K562 (cell line): ENCODE data around the gene PRCP. TPM values are rescaled to one million over a fixed set of nuclear protein-coding genes. Genes with fewer than 3 reads are reported as not detected.
A peak's percentile ranks its signal among the peaks of the same experiment; 100 is the strongest.

Experiments used
- ATAC-seq: fragments of 200-7000 bp; cut with Tn5 transposase; 3 replicates; pipeline ENCODE4 v1.9.1; 2020; ENCODE audit warnings: moderate library complexity
- BruUV-seq: library from RNA; stranded (reverse); fragments of 400-500 nt; replicated peaks from 2 replicates; lab custom pipeline; 2021; lab: Mats Ljungman, UMichigan
- CTCF ChIA-PET: fragments of 300-600 bp; formaldehyde crosslinking; extraction: SDS; loops from one replicate; lab custom pipeline; 2021; ENCODE audit warnings: low intra/inter-chr PET ratio; lab: Yijun Ruan, JAX
- POLR2A ChIA-PET: fragments of 300-600, 350-650 bp; sonication (Branson Sonifier 250); formaldehyde crosslinking; extraction: SDS; loops from one replicate; lab custom pipeline; 2021; ENCODE audit warnings: antibody characterized with exemption, inconsistent platforms; lab: Yijun Ruan, JAX
- DNase-seq, 4 experiments: peaks; one replicate each; pipeline versions ENCODE4 v3.0.0 to v3.0.0-alpha.2; 2011 to 2018; ENCODE audit warnings: low spot score in 3 of 4, mixed read lengths in 3 of 4; ENCODE audit errors: extremely low read depth in 1 of 4
- FAIRE-seq: peaks from 2 replicates; lab custom pipeline; 2011; peaks lifted over from hg19 to GRCh38; lab: Jason Lieb, UNC
- H2AFZ ChIP-seq: 2 replicates; pipeline ENCODE4 v1.6.0; 2011; ENCODE audit warnings: low read depth, low read length, control low read depth, inconsistent platforms
- H3K27ac ChIP-seq: fragments of 200-600 bp; 3 replicates; pipeline ENCODE4 v1.8.0; 2011; ENCODE audit warnings: low read depth, mild to moderate bottlenecking, control low read depth, inconsistent platforms, low read length, moderate library complexity, mixed read lengths; ENCODE audit errors: extremely low read depth
- H3K27me3 ChIP-seq, 2 experiments: fragments of 300-600 bp in 1 of 2; 2 replicates in 1 of 2; 3 replicates in 1 of 2; pipeline versions ENCODE4 v1.6.0 to v1.8.0; 2011; ENCODE audit warnings: inconsistent platforms in 2 of 2, low read length in 2 of 2, mild to moderate bottlenecking in 1 of 2, mixed read lengths in 1 of 2, moderate library complexity in 1 of 2; ENCODE audit not compliant: control insufficient read depth in 2 of 2, insufficient read depth in 2 of 2
- H3K36me3 ChIP-seq: fragments of 300-600 bp; 3 replicates; pipeline ENCODE4 v1.8.0; 2011; ENCODE audit warnings: mild to moderate bottlenecking, low read length, inconsistent platforms; ENCODE audit not compliant: control insufficient read depth, insufficient read depth
- H3K4me1 ChIP-seq, 2 experiments: fragments of 200-600 bp in 1 of 2; replicated peaks in 1 of 2; 2 replicates in 1 of 2; 3 replicates in 1 of 2; pipeline versions ENCODE4 v1.5.1 to v1.8.0; 2011; ENCODE audit warnings: inconsistent platforms in 2 of 2, low read length in 2 of 2, mild to moderate bottlenecking in 1 of 2, mixed read lengths in 1 of 2, moderate library complexity in 1 of 2; ENCODE audit not compliant: control insufficient read depth in 2 of 2, insufficient read depth in 2 of 2
- H3K4me2 ChIP-seq: 2 replicates; pipeline ENCODE4 v1.6.1; 2011; ENCODE audit warnings: low read length, control low read depth, inconsistent platforms, mixed read lengths; ENCODE audit not compliant: insufficient read depth
- H3K4me3 ChIP-seq: fragments of 200-600 bp; sonication (generic), shearing (Covaris generic); 2 replicates; pipeline ENCODE4 v1.5.1; 2016; ENCODE audit warnings: control low read depth, inconsistent platforms
- H3K79me2 ChIP-seq: fragments of 200-600 bp; 3 replicates; pipeline ENCODE4 v1.8.0; 2011; ENCODE audit warnings: low read length, inconsistent platforms; ENCODE audit not compliant: control insufficient read depth, insufficient read depth
- H3K9ac ChIP-seq, 2 experiments: 2 replicates each; pipeline versions ENCODE4 v1.6.0 to v1.6.1; 2011; ENCODE audit warnings: low read depth in 2 of 2, low read length in 2 of 2, control low read depth in 1 of 2, inconsistent platforms in 1 of 2, mild to moderate bottlenecking in 1 of 2, mixed read lengths in 1 of 2; ENCODE audit not compliant: insufficient read depth in 1 of 2
- H3K9me1 ChIP-seq: one replicate; pipeline ENCODE4 v1.6.0; 2011; ENCODE audit warnings: inconsistent platforms, mild to moderate bottlenecking, low read length, moderate library complexity; ENCODE audit not compliant: control insufficient read depth, insufficient read depth
- H3K9me3 ChIP-seq: replicated peaks from 2 replicates; pipeline ENCODE4 v1.5.1; 2011; ENCODE audit warnings: low read depth, low read length, inconsistent platforms; ENCODE audit not compliant: control insufficient read depth, insufficient read depth
- H4K20me1 ChIP-seq: replicated peaks from 2 replicates; pipeline ENCODE4 v1.6.1; 2011; ENCODE audit warnings: low read length, inconsistent platforms, mixed read lengths; ENCODE audit not compliant: control insufficient read depth, insufficient read depth
- DLX4 ChIP-seq: fragments of 250-450 bp; sonication (Bioruptor Pico); IDR thresholded peaks from 2 replicates; pipeline ENCODE4 v1.6.1; 2021; ENCODE audit warnings: mild to moderate bottlenecking
- ERF ChIP-seq: fragments of 450-650 bp; formaldehyde crosslinking; IDR thresholded peaks from 2 replicates; pipeline ENCODE4 v1.4.0; 2020; ENCODE audit warnings: mild to moderate bottlenecking, mixed read lengths
- EWSR1 ChIP-seq: fragments of 450-650 bp; IDR thresholded peaks from 2 replicates; pipeline ENCODE4 v1.6.1; 2018; ENCODE audit warnings: borderline replicate concordance, mild to moderate bottlenecking, low read depth, moderate library complexity; ENCODE audit not compliant: partially characterized antibody
- FIP1L1 ChIP-seq: fragments of 200-400 bp; formaldehyde crosslinking; IDR thresholded peaks from 2 replicates; pipeline ENCODE4 v1.6.1; 2018; ENCODE audit warnings: mild to moderate bottlenecking, low read depth, low read length; ENCODE audit not compliant: poor library complexity, severe bottlenecking
- FOSL1 ChIP-seq: fragments of 200-800 bp; sonication (Bioruptor generic); conservative IDR thresholded peaks from 2 replicates; pipeline ENCODE4 v1.6.1; 2016; ENCODE audit warnings: missing genetic modification characterization, missing compliant biosample characterization
- GABPB1 ChIP-seq: sonication (generic); formaldehyde crosslinking; IDR thresholded peaks from 2 replicates; pipeline ENCODE4 v1.8.0; 2022; ENCODE audit warnings: mild to moderate bottlenecking, missing genetic modification reagents
- GATAD2A ChIP-seq: fragments of 450-650 bp; IDR thresholded peaks from 2 replicates; pipeline ENCODE4 v1.6.1; 2017
- GTF2A2 ChIP-seq: IDR thresholded peaks from 2 replicates; pipeline ENCODE4 v1.6.1; 2016; ENCODE audit warnings: mild to moderate bottlenecking, missing genetic modification characterization, missing compliant biosample characterization
- HNRNPK ChIP-seq: fragments of 200-400 bp; formaldehyde crosslinking; IDR thresholded peaks from one replicate; pipeline ENCODE4 v1.6.1; 2018; ENCODE audit warnings: mild to moderate bottlenecking, low read depth, low read length; ENCODE audit not compliant: poor library complexity, severe bottlenecking
- IRF1 ChIP-seq: sonication (generic); formaldehyde crosslinking; IDR thresholded peaks from 2 replicates; pipeline ENCODE4 v1.8.0; 2022; ENCODE audit warnings: missing genetic modification reagents, mild to moderate bottlenecking, borderline replicate concordance
- NFIC ChIP-seq: fragments of 450-650 bp; IDR thresholded peaks from 2 replicates; pipeline ENCODE4 v1.6.1; 2017; ENCODE audit warnings: mild to moderate bottlenecking, inconsistent platforms
- ZNF277 ChIP-seq: fragments of 250-450 bp; sonication (Bioruptor Pico); IDR thresholded peaks from 2 replicates; pipeline ENCODE4 v1.8.0; 2022; ENCODE audit warnings: inconsistent platforms, mild to moderate bottlenecking, moderate library complexity, borderline replicate concordance
- ZNF764 ChIP-seq: fragments of 250-450 bp; sonication (Bioruptor Pico); IDR thresholded peaks from 2 replicates; pipeline ENCODE4 v1.4.0; 2020; ENCODE audit warnings: low read depth, mild to moderate bottlenecking, moderate library complexity
- WGBS: fragments of 100-300 bp; shearing (Covaris generic); methylation state at CpG from one replicate; pipeline ENCODE4 v1.1.6; 2016; ENCODE audit warnings: low coverage, mixed read lengths; ENCODE audit not compliant: insufficient coverage; ENCODE audit errors: missing lambda C conversion rate; 5-methylcytosine and 5-hydroxymethylcytosine counted together
- in situ Hi-C: fragments of 300-500 bp; cut with MboI; formaldehyde crosslinking; loops from 4 replicates; pipeline ENCODE4 v1.15.0; 2018; ENCODE audit warnings: inconsistent platforms, mixed read lengths
- intact Hi-C: fragments of 100-400 bp; cut with micrococcal nuclease; formaldehyde crosslinking; loops from 2 replicates; pipeline ENCODE4 v1.14.2; 2022
- polyA plus RNA-seq, 8 experiments: library from polyadenylated mRNA; depleted of rRNA in 4 of 8; stranded (reverse) in 5 of 8; unstranded in 3 of 8; fragments of >200 nt; fragmentation: Nextera tagmentation in 2 of 8; fragmentation: Illumina TruSeq in 1 of 8; extraction: Ambion mirVana in 2 of 8; extraction: Trizol in 1 of 8; gene quantifications; 2 replicates each; pipeline versions ENCODE4 v1.2.1 to v1.2.3, GENCODE V29; 2011 to 2014; ENCODE audit warnings: inconsistent platforms in 1 of 8, missing spikeins in 1 of 8
- total RNA-seq, 7 experiments: library from RNA; depleted of rRNA in 6 of 7; stranded (reverse); fragments of >200 nt in 6 of 7; fragmentation: Illumina TruSeq in 2 of 7; extraction: Trizol in 2 of 7; gene quantifications; 2 replicates each; pipeline versions ENCODE4 v1.2.1 to v1.2.3, GENCODE V29; 2011 to 2021; ENCODE audit warnings: low replicate concordance in 1 of 7

The PRCP gene
- total and polyA plus RNA-seq, 9 of the 15 experiments (the other 6 are each of a cell fraction or from before 2014, with no cell fraction given): 9.5 to 43.1 (median 23.2) TPM

- Histone ChIP-seq H4K20me1 (no peaks in the 10 kb centered on the region), H3K4me1 (peaks cover 0 to 9% of the 10 kb centered on the region in 2 experiments; a peak in 2 of 5 replicates), H3K9me3 (no peaks in the 10 kb centered on the region), H3K27ac (no peak overlapping the region), H3K9ac (no peak overlapping the region), H3K4me2 (no peak overlapping the region), H3K36me3 (peaks cover 69% of the 10 kb centered on the region), H3K9me1 (no peaks in the 10 kb centered on the region), H2AFZ (no peak overlapping the region), H3K79me2 (no peaks in the 10 kb centered on the region), H3K4me3 (no peak overlapping the region)
- POLR2A ChIA-PET: interaction anchor here (1.1 kb wide), 1 partner anchor 286 kb away, joined by 3 read pairs; no protein-coding TSS in a partner anchor
- FAIRE-seq (no peak), ATAC-seq (no peak), DNase-seq (no peak)
- CTCF ChIA-PET: no interaction called here
- 73% methylated on average over 2 of the region's 2 CpGs for WGBS
- intact Hi-C loops (no loop called here), in situ Hi-C loops (no loop called here)
- no TSS peak for BruUV-seq
- TF ChIP-seq HNRNPK (peak; percentile 74), GABPB1 (CRISPR knock-in tag) (no peak), FOSL1 (tag) (no peak), ZNF764 (no peak), EWSR1 (no peak)
- TF ChIP-seq, all 486 proteins: peak for 1
- no peaks in the 10 kb centered on the region for H3K27me3 ChIP-seq
Measured at GRCh38 chr11:82930734-82931133, 30.5 kb upstream of the PRCP start.

- H3K36me3 ChIP-seq: peaks cover 70% of the 10 kb centered on the region
- in situ Hi-C loops: no loop called here
- H3K4me2 ChIP-seq: no peak overlapping the region
- no peaks in the 10 kb centered on the region for H3K9me1 ChIP-seq
- H2AFZ ChIP-seq: no peak overlapping the region
- no peaks in the 10 kb centered on the region for H3K27me3 ChIP-seq
- no peaks in the 10 kb centered on the region for H4K20me1 ChIP-seq
- H3K4me3 ChIP-seq: no peak overlapping the region
- ChIA-PET CTCF (no interaction called here), POLR2A (interaction anchor here (1.1 kb wide), 1 partner anchor 286 kb away, joined by 3 read pairs; no protein-coding TSS in a partner anchor)
- BruUV-seq: no TSS peak
- DNase-seq (no peak), FAIRE-seq (no peak), ATAC-seq (no peak)
- intact Hi-C loops: no loop called here
- H3K9ac ChIP-seq: no peak overlapping the region
- WGBS: 59% methylated on average over 3 of the region's 3 CpGs
- no peaks in the 10 kb centered on the region for H3K9me3 ChIP-seq
- no peak overlapping the region for H3K27ac ChIP-seq
- peaks cover 0 to 9% of the 10 kb centered on the region in 2 experiments; a peak in 2 of 5 replicates for H3K4me1 ChIP-seq
- H3K79me2 ChIP-seq: no peaks in the 10 kb centered on the region
- TF ChIP-seq FIP1L1 (no peak), DLX4 (CRISPR knock-in tag) (no peak), IRF1 (CRISPR knock-in tag) (no peak), NFIC (no peak), GATAD2A (no peak), GTF2A2 (tag) (no peak), ERF (CRISPR knock-in tag) (no peak), ZNF277 (no peak)
Measured at GRCh38 chr11:82930229-82930628, 30.0 kb upstream of the PRCP start.
